Testis (tissue), 3 donors: Measurements from ENCODE around the gene FOXK1. TPM values are rescaled to one million over a fixed set of nuclear protein-coding genes. Genes with fewer than 3 reads are reported as not detected.
"Not testable (repeated sequence)": the region's sequence is repeated elsewhere in the genome, so short reads cannot be mapped to it uniquely, and the experiment has no call there.

Source experiments
- DNase-seq: peaks from one replicate; pipeline ENCODE4 v3.0.0-alpha.2; 2019
- H3K27ac ChIP-seq, 2 donors: fragments of 200-600 bp; sonication (generic); one replicate each; pipeline ENCODE4 v1.5.1; 2019
- H3K27me3 ChIP-seq: fragments of 200-600 bp; sonication (generic); one replicate; pipeline ENCODE4 v1.5.1; 2019
- H3K36me3 ChIP-seq: fragments of 200-600 bp; sonication (generic); one replicate; pipeline ENCODE4 v1.5.1; 2017; ENCODE audit warnings: low read depth; ENCODE audit errors: missing control alignments
- H3K4me1 ChIP-seq: fragments of 200-600 bp; sonication (generic); one replicate; pipeline ENCODE4 v1.5.1; 2019
- H3K4me3 ChIP-seq, 2 donors: fragments of 200-600 bp; sonication (generic); one replicate each; pipeline ENCODE4 v1.5.1; 2017 to 2019
- H3K9me3 ChIP-seq: fragments of 200-600 bp; sonication (generic); one replicate; pipeline ENCODE4 v1.5.1; 2017
- POLR2A ChIP-seq: fragments of 450-650 bp; IDR thresholded peaks from one replicate; pipeline ENCODE4 v1.6.1; 2017; ENCODE audit warnings: antibody characterized with exemption, mild to moderate bottlenecking, moderate library complexity
- WGBS, 2 donors: methylation state at CpG; one replicate each; pipeline ENCODE4 v1.1.5; 2018; 5-methylcytosine and 5-hydroxymethylcytosine counted together
- intact Hi-C: fragments of 100-400 bp; cut with DNase I; formaldehyde crosslinking; loops from one replicate; pipeline ENCODE4 v1.15.1; 2023; ENCODE audit warnings: low total_unique reads
- polyA plus RNA-seq: library from polyadenylated mRNA; stranded (reverse); fragments of 350-450 nt; fragmentation: Illumina TruSeq; extraction: RNeasy Lipid Tissue Mini Kit (QIAGEN cat#74804); gene quantifications from one replicate; pipeline ENCODE4 v1.2.3, GENCODE V29; 2014; ENCODE audit warnings: low read depth, low replicate concordance; ENCODE audit not compliant: insufficient read depth
- total RNA-seq, 2 donors: library from RNA; depleted of rRNA; stranded (reverse); fragments of >200 nt; gene quantifications; one replicate each; pipeline ENCODE4 v1.2.3, GENCODE V29; 2016
- TF ChIP-seq, protein P1 (sequence below), 3 experiments: fragments of 450-650 bp in 2 of 3; fragments of 200-600 bp in 1 of 3; sonication (generic) in 1 of 3; IDR thresholded peaks; one replicate each; pipeline ENCODE4 v1.5.1; 2016 to 2019; ENCODE audit warnings: antibody characterized with exemption in 3 of 3, mild to moderate bottlenecking in 2 of 3, moderate library complexity in 1 of 3

The FOXK1 gene
- total and polyA plus RNA-seq, 3 donors from 2014 or later = 21.9 to 65.2 (median 56.7) TPM

DNA sequence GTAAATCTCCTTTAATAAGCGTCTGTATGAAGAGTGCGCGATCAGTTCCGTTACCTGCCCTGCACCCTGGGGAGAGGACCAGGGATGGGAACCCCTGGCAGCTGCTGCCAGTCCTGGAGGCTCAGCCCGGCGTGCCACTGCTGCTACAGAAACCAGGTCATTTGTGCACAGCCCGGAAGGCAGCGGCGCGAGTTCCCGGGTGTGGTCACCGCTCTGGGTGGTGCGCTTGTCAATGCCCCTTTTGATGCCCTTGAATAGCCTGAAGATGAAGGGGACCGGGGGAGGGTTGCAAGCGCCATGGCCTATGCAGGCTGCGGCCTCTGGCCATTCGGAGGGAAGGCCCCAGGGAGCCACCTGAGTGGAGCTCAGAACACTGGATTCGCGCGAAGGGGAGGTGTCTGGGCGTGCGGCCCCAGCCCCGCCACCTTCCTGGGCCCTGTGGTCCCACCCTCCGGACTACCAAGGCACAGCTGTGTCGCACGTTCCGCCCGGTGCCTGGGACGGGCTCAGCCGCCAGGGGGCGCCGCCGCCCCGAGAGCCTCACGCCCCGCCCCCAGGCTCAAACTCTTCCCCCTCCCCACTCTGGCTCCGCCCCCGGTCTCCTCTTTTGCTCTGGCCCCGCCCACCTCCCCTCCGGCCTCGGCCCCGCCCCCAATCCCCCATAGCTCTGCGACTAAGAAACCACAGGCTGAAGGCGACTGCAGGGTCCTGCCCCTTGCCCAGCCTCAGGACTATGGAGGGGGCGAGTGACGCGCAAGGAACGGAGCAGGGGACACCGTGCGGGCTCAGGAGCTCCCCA, 109.8 kb downstream of the FOXK1 start:
- TF ChIP-seq, protein P1, sequence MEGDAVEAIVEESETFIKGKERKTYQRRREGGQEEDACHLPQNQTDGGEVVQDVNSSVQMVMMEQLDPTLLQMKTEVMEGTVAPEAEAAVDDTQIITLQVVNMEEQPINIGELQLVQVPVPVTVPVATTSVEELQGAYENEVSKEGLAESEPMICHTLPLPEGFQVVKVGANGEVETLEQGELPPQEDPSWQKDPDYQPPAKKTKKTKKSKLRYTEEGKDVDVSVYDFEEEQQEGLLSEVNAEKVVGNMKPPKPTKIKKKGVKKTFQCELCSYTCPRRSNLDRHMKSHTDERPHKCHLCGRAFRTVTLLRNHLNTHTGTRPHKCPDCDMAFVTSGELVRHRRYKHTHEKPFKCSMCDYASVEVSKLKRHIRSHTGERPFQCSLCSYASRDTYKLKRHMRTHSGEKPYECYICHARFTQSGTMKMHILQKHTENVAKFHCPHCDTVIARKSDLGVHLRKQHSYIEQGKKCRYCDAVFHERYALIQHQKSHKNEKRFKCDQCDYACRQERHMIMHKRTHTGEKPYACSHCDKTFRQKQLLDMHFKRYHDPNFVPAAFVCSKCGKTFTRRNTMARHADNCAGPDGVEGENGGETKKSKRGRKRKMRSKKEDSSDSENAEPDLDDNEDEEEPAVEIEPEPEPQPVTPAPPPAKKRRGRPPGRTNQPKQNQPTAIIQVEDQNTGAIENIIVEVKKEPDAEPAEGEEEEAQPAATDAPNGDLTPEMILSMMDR (IDR thresholded peaks at IDR 0.05) = peak in 2 of 3 experiments; percentile 54 to 75
- no peak for TF ChIP-seq POLR2A
- peak; percentile 90 for DNase-seq
- intact Hi-C loops = loop anchor here (10.0 kb wide), 1 partner anchor 293 kb away; no protein-coding TSS in a partner anchor
- peak overlapping the region; percentile 42 to 47 for H3K4me3 ChIP-seq
- no peaks in the 10 kb centered on the region for H3K9me3 ChIP-seq
- WGBS, 2 donors = 64% methylated on average over 40 of the region's 50 CpGs; no CpG with 5 or more reads in 1 of the 2 donors
- no peaks in the 10 kb centered on the region for H3K27me3 ChIP-seq
- H3K4me1 ChIP-seq = peaks cover 7% of the 10 kb centered on the region
- no peaks in the 10 kb centered on the region for H3K36me3 ChIP-seq
- peak overlapping the region in 1 of 2 donors; percentile 66 for H3K27ac ChIP-seq

DNA sequence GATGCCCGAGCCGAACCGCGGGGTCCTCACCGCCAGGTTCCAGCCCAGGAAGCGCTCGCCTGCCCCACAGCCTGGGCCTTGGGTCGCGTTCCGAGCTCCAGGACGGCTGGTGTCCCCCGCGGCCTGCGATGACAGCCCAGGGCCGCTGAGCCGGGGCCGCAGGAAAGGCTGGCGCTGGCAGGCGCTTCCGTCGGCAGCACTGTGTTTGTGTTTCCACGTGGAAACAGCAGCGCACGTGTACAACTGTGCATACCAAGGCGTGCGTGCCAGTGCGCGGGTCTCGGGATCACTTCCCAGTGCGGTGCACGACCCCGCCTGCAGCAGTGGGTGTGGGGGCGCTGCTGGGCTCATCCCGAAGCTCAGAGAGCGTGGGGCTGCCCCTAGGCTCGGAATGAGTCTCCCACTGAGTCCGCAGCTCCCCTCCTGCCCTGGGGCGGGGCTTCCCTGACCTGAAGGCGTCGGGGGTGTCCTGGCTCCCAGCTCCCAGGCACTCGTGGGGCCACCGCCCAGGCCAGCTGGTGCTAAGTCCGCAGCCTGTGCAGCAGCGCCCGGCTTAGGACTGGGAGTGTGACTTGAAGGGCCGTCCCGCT, 110.5 kb downstream of the FOXK1 start:
- Histone ChIP-seq H3K36me3 (no peaks in the 10 kb centered on the region), H3K4me1 (peaks cover 7% of the 10 kb centered on the region), H3K27me3 (no peaks in the 10 kb centered on the region), H3K27ac (peak overlapping the region in 1 of 2 donors; percentile 66), H3K4me3 (peak overlapping the region; percentile 42 to 47), H3K9me3 (no peaks in the 10 kb centered on the region)
- intact Hi-C loops = loop anchor here (10.0 kb wide), 1 partner anchor 292 kb away; no protein-coding TSS in a partner anchor
- TF ChIP-seq, protein P1 (IDR thresholded peaks at IDR 0.05) = no peak
- TF ChIP-seq POLR2A = no peak
- DNase-seq = peak; percentile 26
- WGBS, 2 donors = 44% methylated on average over 40 of the region's 47 CpGs; no CpG with 5 or more reads in 1 of the 2 donors

DNA sequence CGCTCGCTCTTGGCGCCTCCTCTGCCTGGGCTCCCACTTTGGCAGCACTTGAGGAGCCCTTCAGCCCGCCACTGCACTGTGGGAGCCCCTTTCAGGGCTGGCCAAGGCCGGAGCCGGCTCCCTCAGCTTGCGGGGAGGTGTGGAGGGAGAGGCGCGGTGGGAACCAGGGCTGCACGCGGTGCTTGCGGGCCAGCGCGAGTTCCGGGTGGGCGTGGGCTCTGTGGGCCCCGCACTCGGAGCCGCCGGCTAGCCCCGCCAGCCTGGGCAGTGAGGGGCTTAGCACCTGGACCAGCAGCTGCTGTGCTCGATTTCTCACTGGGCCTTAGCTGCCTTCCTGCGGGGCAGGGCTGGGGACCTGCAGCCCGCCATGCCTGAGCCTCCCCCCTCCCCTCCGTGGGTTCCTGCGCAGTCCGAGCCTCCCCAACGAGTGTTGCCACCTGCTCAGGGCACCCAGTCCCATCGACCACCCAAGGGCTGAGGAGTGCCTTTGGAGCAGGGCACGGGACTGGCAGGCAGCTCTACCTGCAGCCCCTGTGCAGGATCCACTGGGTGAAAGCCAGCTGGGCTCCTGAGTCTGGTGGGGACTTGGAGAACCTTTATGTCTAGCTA, 111.4 kb downstream of the FOXK1 start:
- intact Hi-C loops = loop anchor here (10.0 kb wide), 1 partner anchor 291 kb away; no protein-coding TSS in a partner anchor
- not testable (repeated sequence) for DNase-seq

DNA sequence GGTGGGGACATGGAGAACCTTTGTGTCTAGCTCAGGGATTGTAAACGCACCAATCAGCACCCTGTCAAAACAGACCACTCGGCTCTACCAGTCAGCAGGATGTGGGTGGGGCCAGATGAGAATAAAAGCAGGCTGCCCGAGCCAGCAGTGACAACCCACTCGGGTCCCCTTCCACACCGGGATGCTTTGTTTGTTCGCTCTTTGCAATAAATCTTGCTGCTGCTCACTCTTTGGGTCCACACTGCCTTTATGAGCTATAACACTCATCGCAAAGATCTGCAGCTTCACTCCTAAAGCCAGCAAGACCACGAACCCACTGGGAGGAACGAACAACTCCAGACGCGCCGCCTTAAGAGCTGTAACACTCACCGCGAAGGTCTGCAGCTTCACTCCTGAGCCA, 112.1 kb downstream of the FOXK1 start:
- not testable (repeated sequence) for H3K27ac ChIP-seq, DNase-seq, H3K36me3 ChIP-seq, H3K4me1 ChIP-seq, H3K4me3 ChIP-seq, H3K9me3 ChIP-seq, H3K27me3 ChIP-seq
- WGBS, 2 donors = 85 to 90% methylated on average over 14 of the region's 14 CpGs
- intact Hi-C loops = loop anchor here (10.0 kb wide), 1 partner anchor 291 kb away; no protein-coding TSS in a partner anchor

More for the DNA sequence above, 111.4 kb downstream of the FOXK1 start:
- not testable (repeated sequence) for H3K27ac ChIP-seq, H3K9me3 ChIP-seq, H3K36me3 ChIP-seq, H3K4me3 ChIP-seq, H3K4me1 ChIP-seq, H3K27me3 ChIP-seq
- 77 to 78% methylated on average over 4 to 30 of the region's 30 CpGs for WGBS, 2 donors

DNA sequence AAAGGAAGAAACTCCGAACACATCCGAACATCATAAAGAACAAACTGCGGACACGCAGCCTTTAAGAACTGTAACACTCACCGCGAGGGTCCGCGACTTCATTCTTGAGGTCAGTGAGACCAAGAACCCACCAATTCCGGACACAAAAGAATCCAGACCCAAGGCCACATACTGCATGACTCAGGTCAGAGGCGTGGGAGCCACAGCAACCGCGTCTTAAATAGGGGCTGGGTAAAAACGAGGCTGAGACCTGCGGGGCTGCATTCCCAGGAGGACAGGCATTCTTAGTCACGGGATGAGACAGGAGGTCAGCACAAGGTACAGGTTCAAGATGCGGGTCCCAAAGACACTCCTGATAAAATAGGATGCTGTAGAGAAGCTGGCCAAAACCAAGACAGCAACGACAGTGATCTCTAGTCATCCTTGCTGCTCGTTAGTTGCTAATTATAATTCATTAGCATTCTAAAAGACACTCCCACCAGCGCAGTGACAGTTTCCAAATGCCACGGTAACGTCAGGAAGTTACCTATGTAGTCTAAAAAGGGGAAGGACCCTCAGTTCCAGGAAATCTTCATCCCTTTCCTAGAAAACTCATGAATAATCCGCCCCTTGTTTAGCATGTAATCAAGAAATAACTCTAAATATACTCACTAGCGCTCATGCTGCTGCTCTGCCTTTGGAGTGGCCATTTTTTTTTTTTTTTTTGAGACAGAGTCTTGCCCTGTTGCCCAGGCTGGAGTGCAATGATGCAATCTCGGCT, 112.7 kb downstream of the FOXK1 start:
- no peaks in the 10 kb centered on the region for H3K36me3 ChIP-seq
- H3K9me3 ChIP-seq = no peaks in the 10 kb centered on the region
- no peak overlapping the region for H3K4me3 ChIP-seq
- no peak for DNase-seq
- no peaks in the 10 kb centered on the region for H3K27me3 ChIP-seq
- peaks cover 9% of the 10 kb centered on the region for H3K4me1 ChIP-seq
- intact Hi-C loops = loop anchor here (10.0 kb wide), 1 partner anchor 290 kb away; no protein-coding TSS in a partner anchor
- no peak for TF ChIP-seq POLR2A
- TF ChIP-seq, protein P1 (IDR thresholded peaks at IDR 0.05) = no peak
- no peak overlapping the region for H3K27ac ChIP-seq
- 86 to 87% methylated on average over 24 of the region's 24 CpGs for WGBS, 2 donors
